Umbilical cord (tissue), 2 donors: ENCODE data around the gene CNPY1. TPM values are rescaled to one million over a fixed set of nuclear protein-coding genes. Genes with fewer than 3 reads are reported as not detected.

Experiments
- DNase-seq: peaks from one replicate; pipeline ENCODE4 v3.0.0-alpha.2; 2015; ENCODE audit warnings: low spot score
- total RNA-seq: library from RNA; depleted of rRNA; stranded (reverse); fragments of >200 nt; gene quantifications from one replicate; pipeline ENCODE4 v1.2.3, GENCODE V29; 2014; ENCODE audit warnings: low replicate concordance; ENCODE audit not compliant: insufficient read depth

Gene CNPY1
- total RNA-seq, 1 donor from 2014 or later: 0.96 TPM

- no peak for DNase-seq
Measured at GRCh38 chr7:155467846-155468784, 78.2 kb downstream of the CNPY1 start.

DNA sequence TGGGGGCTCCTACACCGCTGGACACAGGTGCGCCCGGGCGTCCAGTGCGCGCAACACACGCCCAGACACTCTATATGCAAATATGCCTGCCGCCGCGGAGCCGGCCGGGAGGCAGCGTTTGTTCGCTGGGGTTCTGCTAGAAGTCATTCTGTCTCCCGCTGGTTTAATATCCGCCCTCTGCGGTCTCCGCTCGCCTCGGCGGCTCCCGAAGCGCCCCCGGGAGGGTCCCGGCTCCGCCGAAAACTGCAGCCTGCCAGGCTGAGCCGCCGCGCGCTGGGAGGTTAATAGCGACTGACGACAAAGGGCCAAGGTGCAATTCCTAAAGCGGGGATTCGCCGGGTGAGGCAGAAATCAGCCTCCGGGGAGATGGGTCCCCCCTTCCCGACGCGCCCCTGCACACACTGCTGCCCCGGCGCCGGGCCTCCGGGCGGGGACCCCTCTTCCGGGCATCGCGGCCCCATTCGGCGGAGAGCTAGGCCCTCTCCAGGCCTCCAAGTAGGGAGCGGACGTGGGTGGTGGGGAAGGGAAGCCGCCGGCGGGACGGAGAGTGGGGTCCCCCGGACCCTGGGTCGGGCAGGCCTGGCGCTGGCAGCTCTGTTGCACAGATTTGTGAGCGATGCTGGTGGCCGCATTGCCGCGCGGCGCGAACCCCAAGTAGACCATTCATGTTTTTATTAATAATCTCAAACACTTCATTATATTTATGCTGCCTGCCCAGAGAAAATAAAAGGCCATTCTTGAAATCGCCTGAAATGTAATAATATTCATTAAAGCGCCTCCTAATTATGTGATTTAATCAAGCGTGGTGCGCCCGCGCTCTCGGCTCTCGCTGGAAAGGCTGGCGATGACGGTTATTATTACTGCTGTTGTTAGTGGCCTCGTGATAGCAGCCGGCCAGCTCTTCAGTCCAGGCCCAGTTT is 79.3 kb downstream of the CNPY1 start:
- DNase-seq: no peak

- DNase-seq: no peak
Measured at GRCh38 chr7:155466142-155466813, 80.1 kb downstream of the CNPY1 start.

DNA sequence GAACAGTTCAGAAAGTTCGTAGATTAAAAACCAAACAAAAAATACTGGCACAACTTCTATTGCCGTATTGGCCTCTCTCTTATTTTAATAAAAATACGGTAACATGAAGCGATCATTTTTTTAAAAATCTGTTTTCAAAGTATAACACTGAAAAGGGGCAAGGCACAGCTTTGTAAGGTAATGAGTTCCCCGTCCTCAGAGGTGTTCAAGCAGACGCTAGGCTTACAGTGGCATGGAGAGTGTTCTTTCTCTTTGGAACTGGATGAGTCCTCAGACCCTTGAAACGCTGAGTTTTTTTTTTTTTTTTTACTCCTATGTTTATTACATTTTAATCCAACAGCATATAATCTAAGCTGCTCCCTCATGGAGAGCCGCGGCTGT is 80.6 kb downstream of the CNPY1 start:
- DNase-seq: no peak

DNA sequence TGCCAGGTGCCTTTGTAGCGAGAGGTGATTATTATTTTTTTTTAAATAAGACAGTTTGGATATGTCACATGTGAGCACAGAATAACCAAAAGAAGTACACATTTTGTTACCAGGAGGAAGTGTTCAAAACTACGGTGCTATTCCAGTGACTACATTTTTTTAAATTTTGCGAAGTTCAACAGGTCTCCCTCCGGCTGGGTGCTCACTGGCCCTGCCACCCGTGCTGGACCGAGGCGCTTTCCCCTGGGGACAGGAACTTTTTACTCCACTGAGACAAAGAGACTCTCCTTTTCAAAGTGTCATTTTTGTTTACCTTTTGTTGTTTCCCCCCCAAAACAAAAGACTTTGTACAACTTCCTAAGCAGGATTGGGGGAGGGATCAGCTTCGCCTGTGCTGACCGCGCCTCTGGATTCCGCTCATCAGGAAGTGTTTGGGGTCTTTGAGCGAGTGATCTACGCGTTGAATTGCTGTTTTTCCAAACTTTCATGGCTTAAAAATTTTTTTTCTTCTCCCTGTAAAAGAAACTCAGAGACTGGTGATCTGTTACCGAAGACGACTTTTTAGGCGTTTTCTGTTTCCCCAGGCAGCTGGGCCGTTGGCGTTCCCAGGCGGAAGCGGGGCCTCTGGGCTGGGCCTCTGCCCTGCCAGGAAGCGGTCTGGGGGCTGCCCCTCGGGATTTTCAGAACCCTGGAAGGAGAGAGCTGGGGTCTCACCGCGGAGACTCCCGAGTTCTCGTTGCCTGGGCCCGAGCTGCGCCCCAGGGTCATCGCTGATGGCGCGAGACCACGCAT is 81.2 kb downstream of the CNPY1 start:
- DNase-seq: no peak

DNA sequence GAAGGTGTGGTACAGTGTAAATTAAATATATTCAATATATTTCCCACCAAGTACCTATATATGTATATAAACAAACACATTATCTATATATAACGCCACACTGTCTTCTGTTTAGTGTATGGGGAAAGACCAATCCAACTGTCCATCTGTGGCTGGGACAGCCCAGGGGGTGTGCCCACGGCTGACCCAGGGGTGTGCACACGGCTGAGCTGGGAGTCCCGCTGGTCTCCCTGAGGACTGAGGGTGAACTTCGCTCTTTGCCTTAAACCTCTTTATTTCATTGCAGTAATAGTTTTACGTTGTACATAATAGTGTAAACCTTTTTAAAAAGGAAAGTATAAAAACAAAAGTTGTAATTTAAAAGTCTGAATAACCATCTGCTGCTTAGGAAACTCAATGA is 82.2 kb downstream of the CNPY1 start:
- DNase-seq: no peak

DNA sequence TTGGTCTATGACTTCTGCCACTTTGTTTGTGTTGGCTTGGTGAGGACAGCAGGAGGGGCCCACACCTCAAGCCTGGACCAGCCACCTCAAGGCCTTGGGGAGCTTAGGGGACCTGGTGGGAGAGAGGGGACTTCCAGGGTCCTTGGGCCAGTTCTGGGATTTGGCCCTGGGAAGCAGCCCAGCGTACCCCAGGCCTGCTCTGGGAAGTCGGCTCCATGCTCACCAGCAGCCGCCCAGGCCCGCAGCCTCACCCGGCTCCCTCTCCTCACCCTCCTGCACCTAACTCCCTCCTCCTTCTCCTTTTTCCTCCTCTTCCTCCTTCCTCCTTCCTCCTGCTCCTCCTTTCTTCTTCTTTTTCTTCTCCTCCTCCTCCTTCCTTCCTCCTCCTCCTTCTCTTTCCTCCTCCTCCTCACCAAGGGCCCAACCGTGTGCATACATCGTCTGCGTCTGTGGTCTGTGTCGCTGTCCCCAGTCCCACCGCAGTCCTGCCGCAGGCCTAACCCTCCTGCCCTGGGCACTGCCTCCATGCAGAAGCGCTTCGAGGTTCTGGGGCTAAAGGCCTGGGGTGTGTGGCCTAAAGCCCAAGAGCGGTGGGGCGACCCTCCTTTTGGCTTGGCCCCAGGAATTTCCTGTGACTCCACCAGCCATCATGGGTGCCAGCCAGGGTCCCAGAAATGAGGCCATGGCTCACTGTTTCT is 83.1 kb downstream of the CNPY1 start:
- no peak for DNase-seq

- DNase-seq: no peak
Measured at GRCh38 chr7:155462163-155462735, 84.1 kb downstream of the CNPY1 start.

- DNase-seq: no peak
Measured at GRCh38 chr7:155461631-155462030, 84.7 kb downstream of the CNPY1 start.

DNA sequence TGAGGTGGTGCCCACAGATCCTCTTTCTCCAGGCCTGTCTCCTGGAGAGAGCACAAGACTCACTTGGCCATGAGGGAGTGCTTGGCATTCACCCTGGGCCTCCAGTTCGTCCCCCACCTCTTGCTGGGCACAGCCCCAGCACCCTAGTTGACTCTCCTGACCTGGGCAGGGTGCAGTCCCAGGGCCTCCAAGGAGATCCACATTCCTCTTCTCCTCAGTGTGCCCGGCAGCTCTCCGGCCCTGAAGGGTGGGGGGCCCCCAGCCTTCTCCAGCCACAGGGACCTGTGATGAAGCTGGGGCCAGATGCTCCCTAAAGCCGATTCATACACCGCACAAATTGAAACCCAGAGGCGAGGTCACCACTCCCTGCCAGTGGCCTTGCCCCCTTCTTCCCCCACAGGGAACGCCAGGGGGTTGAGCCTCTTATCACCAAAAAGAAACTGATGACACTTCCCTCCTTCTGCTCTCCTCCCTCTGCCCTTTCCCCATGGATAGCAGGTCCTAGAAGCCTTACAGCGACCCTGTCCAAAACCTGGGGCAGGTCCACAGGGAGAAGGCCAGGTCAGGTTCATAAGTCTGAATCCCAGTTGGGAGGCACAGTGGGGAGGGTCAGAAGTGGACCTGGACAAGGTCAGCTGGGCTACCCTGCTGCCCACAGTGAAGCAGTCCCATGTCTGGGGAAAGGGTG is 85.3 kb downstream of the CNPY1 start:
- no peak for DNase-seq

DNA sequence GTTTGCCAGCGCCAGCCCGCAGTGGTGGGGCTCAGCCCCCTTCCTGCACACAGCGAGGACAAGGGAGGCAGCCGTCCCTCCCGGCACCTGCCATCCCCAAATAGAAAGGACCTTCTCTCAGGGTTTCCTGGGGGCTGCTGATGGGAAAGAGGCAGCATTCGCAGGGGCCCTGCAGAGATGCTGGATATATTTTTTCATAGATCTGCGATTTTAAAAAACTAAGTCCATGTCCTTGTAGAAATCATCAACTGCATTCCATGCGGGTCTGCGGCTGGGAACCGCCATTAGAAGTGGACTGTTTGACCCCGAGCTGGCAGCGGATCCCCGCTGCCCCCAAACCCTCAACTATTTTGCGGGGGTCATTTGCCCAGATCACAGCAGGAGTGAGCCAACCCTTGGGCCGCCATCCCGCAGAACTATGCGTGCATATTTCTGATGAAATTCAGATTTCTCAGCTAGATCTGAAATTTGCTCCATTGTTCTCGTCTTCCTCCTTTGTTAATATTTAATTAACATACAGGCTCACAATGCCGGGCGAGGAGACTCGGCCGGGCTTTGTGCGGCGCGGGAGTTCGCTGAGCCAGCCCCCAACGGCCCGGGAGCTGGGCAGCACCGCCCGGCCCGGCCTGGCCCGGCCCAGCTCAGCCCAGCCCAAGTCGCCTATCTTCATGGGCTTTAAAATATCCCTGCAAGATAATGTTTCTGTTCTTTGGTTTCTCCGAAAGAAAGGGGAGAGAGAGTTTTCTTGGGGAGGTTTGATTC is 86.5 kb downstream of the CNPY1 start:
- DNase-seq: no peak

GRCh38 chr7:155458878-155459699 is 87.3 kb downstream of the CNPY1 start:
- DNase-seq: no peak

DNA sequence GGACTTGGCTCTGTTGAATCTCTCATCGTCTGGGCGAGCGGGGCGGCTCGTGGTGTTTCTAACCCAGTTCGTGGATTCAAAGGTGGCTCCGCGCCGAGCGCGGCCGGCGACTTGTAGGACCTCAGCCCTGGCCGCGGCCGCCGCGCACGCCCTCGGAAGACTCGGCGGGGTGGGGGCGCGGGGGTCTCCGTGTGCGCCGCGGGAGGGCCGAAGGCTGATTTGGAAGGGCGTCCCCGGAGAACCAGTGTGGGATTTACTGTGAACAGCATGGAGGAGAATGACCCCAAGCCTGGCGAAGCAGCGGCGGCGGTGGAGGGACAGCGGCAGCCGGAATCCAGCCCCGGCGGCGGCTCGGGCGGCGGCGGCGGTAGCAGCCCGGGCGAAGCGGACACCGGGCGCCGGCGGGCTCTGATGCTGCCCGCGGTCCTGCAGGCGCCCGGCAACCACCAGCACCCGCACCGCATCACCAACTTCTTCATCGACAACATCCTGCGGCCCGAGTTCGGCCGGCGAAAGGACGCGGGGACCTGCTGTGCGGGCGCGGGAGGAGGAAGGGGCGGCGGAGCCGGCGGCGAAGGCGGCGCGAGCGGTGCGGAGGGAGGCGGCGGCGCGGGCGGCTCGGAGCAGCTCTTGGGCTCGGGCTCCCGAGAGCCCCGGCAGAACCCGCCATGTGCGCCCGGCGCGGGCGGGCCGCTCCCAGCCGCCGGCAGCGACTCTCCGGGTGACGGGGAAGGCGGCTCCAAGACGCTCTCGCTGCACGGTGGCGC is 88.1 kb downstream of the CNPY1 start, which contains the start of gene EN2:
EN2 (plus strand) TSS at position 19 of the 767 bp plus-strand sequence; CDS start at position 268, 249 bp downstream.
- DNase-seq: no peak

DNA sequence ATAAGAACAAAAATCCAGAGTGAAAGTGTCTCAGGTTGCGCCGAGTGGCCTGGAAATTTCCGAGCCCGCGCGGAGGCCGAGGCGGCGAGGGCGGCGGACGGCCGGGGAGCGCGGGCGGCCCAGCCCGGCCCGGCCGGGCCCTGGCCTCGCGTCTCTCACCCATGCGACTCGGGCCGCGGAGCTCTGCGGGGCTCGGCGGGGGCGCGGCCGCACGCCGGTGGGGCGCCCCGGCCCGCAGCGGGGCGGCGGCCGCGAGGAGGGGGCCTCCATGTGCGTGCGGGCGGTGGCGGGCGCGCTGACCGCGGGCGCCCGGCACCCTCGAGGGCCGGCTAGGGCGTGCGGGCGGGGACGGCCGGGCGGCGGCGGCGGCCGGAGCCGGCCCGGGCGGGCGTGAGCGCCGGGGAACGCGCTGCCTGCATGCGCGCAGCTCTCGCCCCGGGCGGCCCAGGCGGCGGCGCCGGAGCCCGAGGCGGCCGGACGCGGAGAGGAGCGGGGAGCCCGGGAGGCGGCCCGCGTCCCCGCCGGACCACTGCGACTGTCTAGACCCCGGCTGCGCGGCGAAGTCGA is 88.7 kb downstream of the CNPY1 start:
- DNase-seq: no peak

- DNase-seq: peak; percentile 55
Measured at GRCh38 chr7:155456738-155457543, 89.4 kb downstream of the CNPY1 start.
